SU-DHL-6 (cell line): ENCODE results near the gene MTA2.

Experiments
- H2AFZ ChIP-seq: fragments of 200-600 bp; sonication (generic); 2 replicates; pipeline ENCODE4 v1.6.1; 2014; ENCODE audit warnings: low read depth, mild to moderate bottlenecking, moderate library complexity, mixed read lengths, antibody characterized with exemption, low read length; ENCODE audit not compliant: severe bottlenecking
- H3F3A ChIP-seq: fragments of 200-600 bp; shearing (Covaris generic); 2 replicates; pipeline ENCODE4 v1.6.0; 2016; ENCODE audit warnings: antibody characterized with exemption, mild to moderate bottlenecking; ENCODE audit not compliant: insufficient read depth
- H3K27ac ChIP-seq: fragments of 200-600 bp; sonication (generic); 2 replicates; pipeline ENCODE4 v1.5.1; 2016; ENCODE audit warnings: low read depth, mild to moderate bottlenecking, low read length, moderate library complexity, mixed read lengths
- H3K27me3 ChIP-seq: fragments of 200-600 bp; sonication (generic), shearing (Covaris generic); 2 replicates; pipeline ENCODE4 v1.6.0; 2014; ENCODE audit warnings: mild to moderate bottlenecking, low read length
- H3K36me3 ChIP-seq: fragments of 200-600 bp; sonication (generic); 2 replicates; pipeline ENCODE4 v1.6.1; 2014; ENCODE audit warnings: mild to moderate bottlenecking, low read length, mixed read lengths
- H3K4me2 ChIP-seq: fragments of 300-600, 200-600 bp; shearing (Covaris generic), sonication (generic); 2 replicates; pipeline ENCODE4 v1.6.0; 2014; ENCODE audit warnings: low read length, low read depth, mild to moderate bottlenecking; ENCODE audit not compliant: poor library complexity, severe bottlenecking
- H3K4me3 ChIP-seq: fragments of 200-600 bp; sonication (generic); 2 replicates; pipeline ENCODE4 v1.5.1; 2014; ENCODE audit warnings: antibody characterized with exemption, low read length, mild to moderate bottlenecking, mixed read lengths; ENCODE audit not compliant: insufficient read depth, poor library complexity, severe bottlenecking
- H3K79me2 ChIP-seq: fragments of 200-600 bp; sonication (generic); 2 replicates; pipeline ENCODE4 v1.6.1; 2014; ENCODE audit warnings: mild to moderate bottlenecking, low read length, moderate library complexity; ENCODE audit not compliant: insufficient read depth
- H3K9ac ChIP-seq: fragments of 200-600 bp; sonication (generic); 2 replicates; pipeline ENCODE4 v1.7.0; 2014; ENCODE audit warnings: mild to moderate bottlenecking, low read length
- H3K9me2 ChIP-seq: fragments of 200-600 bp; sonication (generic); replicated peaks from 2 replicates; pipeline ENCODE4 v1.6.1; 2014; ENCODE audit warnings: low read length; ENCODE audit not compliant: insufficient read depth
- H3K9me3 ChIP-seq: fragments of 200-600 bp; sonication (generic); 2 replicates; pipeline ENCODE4 v1.6.1; 2014; ENCODE audit warnings: low read length, mixed read lengths; ENCODE audit not compliant: insufficient read depth
- H4K20me1 ChIP-seq: fragments of 200-600 bp; sonication (generic); 2 replicates; pipeline ENCODE4 v1.6.1; 2014; ENCODE audit warnings: low read depth, mild to moderate bottlenecking, antibody characterized with exemption, low read length, moderate library complexity, mixed read lengths
- EZH2phosphoT487 ChIP-seq: fragments of 200-600 bp; sonication (generic), shearing (Covaris generic); conservative IDR thresholded peaks from 2 replicates; pipeline ENCODE4 v1.6.1; 2018; ENCODE audit warnings: mild to moderate bottlenecking, antibody characterized with exemption, low read length, moderate library complexity, mixed read lengths
- TF ChIP-seq, protein P1 (sequence below): fragments of 200-600 bp; sonication (generic); IDR thresholded peaks from one replicate; pipeline ENCODE4 v1.5.1; 2017; ENCODE audit warnings: antibody characterized with exemption, mild to moderate bottlenecking, low read length, moderate library complexity; ENCODE audit not compliant: insufficient read depth, poor library complexity, severe bottlenecking

The MTA2 gene

DNA sequence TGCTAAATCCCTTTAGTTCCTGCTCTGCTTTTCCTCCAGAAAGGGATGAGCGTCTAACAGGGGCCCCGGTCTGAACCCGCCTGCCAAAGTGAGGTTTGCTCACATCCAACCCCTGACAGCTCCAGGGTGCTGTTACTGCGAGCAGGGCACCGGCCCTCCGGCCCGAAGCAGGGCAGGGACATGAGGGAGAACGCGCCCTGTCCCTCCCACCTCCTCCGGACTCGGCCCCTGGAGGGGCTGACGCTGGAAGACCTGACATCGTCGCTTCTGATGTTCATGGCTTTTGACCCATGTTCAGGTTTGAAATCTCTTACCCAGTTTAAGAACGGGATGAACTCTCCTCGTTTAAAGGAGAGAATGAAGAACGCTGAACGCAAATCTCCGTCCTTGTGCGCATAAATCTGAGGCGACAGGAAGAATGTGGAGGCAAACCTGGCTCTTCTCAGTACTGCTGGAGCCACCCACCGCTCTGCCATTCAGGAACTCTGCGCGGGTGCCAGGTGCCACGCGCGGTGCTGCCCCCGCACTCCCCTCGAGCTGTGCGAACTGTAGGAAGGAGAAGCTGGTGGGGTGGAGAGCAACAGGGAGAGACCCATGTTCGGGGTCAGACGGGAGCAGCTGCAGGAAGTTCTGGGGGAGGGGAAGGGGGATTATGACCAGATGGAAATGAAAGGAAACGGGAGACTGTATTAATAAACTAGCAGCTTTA, 27.1 kb downstream of the MTA2 start:
- Histone ChIP-seq H3K79me2 (peaks cover 50% of the 10 kb centered on the region), H2AFZ (peak overlapping the region; percentile 27), H3K4me2 (peak overlapping the region; percentile 82), H3K27ac (peak overlapping the region; percentile 48), H3K27me3 (no peaks in the 10 kb centered on the region), H3K36me3 (peaks cover 19% of the 10 kb centered on the region), H3K9me2 (no peaks in the 10 kb centered on the region), H4K20me1 (no peaks in the 10 kb centered on the region), H3K4me3 (peak overlapping the region; percentile 65), H3F3A (peaks cover 4% of the 10 kb centered on the region; the same call in 1 of the 2 replicates), H3K9ac (peak overlapping the region; percentile 91), H3K9me3 (no peaks in the 10 kb centered on the region)
- TF ChIP-seq EZH2phosphoT487, result no peak
- TF ChIP-seq, protein P1, sequence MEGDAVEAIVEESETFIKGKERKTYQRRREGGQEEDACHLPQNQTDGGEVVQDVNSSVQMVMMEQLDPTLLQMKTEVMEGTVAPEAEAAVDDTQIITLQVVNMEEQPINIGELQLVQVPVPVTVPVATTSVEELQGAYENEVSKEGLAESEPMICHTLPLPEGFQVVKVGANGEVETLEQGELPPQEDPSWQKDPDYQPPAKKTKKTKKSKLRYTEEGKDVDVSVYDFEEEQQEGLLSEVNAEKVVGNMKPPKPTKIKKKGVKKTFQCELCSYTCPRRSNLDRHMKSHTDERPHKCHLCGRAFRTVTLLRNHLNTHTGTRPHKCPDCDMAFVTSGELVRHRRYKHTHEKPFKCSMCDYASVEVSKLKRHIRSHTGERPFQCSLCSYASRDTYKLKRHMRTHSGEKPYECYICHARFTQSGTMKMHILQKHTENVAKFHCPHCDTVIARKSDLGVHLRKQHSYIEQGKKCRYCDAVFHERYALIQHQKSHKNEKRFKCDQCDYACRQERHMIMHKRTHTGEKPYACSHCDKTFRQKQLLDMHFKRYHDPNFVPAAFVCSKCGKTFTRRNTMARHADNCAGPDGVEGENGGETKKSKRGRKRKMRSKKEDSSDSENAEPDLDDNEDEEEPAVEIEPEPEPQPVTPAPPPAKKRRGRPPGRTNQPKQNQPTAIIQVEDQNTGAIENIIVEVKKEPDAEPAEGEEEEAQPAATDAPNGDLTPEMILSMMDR, result no peak

DNA sequence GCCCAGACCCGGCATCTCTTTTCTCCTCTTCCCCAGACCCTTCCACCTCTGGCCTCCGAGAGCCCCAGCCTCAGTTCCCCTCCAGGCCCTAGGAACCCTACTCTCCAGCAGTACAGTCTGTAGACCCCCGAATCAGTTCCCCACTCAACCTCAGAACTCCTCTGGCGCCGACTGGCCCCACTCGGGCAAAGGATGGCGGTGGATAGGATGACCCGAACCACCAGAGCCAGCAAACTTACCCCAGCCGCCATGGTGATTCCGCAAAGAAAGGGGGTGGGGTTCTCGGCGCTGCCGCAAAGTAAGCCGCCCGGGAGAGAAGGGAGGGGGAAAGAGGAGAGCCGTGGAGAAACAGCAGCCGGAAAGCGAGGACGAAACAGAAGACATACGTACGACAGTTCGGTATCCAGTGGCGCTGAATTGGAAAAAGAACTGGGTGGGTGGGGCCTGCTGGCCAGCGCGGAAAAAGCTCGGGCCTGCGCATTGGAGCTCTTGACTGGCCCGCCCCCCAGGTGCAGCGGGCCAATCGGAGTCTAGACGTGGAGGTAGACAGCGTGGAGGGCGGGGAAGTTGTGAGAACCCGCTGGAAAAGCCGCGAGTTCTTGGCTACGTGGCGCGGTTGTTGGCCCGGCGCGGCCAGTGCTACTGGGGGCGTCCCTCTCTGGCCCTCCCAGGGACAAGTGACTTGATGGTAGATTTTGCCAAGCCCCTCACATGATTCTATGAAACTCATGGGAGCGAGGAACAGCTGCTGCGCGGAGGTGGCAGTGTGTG, 27.9 kb downstream of the MTA2 start, which contains the start of gene EEF1G:
TSS of gene EEF1G (minus strand) at position 300 of the 771 bp plus-strand sequence. CDS start at position 251, 49 bp downstream.
- H4K20me1 ChIP-seq, result no peaks in the 10 kb centered on the region
- H2AFZ ChIP-seq, result peak within 1 kb of the TSS; percentile 63
- H3K27ac ChIP-seq, result peak within 1 kb of the TSS; percentile 78
- peak within 1 kb of the TSS; percentile 97 for H3K9ac ChIP-seq
- peak within 1 kb of the TSS; percentile 84 for H3K4me2 ChIP-seq
- no peaks in the 10 kb centered on the region for H3K9me3 ChIP-seq
- peak within 1 kb of the TSS; percentile 97 for H3K4me3 ChIP-seq
- TF ChIP-seq, protein P1, result no peak
- no peak for TF ChIP-seq EZH2phosphoT487
- no peaks in the 10 kb centered on the region for H3K9me2 ChIP-seq
- H3F3A ChIP-seq, result no peaks in the 10 kb centered on the region
- H3K79me2 ChIP-seq, result peaks cover 57% of the 10 kb centered on the region
- peaks cover 19% of the 10 kb centered on the region for H3K36me3 ChIP-seq
- H3K27me3 ChIP-seq, result no peaks in the 10 kb centered on the region

DNA sequence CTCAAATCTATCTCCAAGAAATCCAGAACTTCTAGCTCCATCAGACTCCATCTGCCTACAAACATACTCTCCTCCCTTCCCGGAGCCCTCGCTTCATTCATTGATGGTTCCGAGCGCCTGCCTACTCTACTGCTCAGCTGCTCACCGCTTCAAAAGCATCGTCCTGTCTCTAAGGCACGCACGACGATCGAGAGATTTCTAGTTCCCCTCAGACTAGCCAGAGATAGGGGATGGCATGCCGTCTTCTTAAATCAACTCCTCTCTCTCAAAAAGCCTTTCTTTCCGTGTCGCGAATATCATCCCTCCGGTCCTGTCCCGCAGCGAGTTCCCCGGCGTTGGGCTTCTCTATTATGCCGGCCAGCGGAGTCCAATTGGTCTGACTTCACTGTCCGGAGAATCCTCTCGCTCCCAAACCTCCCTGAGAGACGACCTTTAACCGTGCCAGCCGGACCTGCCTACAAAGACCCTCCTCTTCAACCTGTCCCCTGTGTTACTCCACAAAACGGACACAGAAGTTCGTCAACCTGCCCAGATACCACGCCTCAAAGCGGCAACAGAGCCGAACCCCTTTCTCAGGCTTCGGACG, 28.6 kb downstream of the MTA2 start:
- TF ChIP-seq, protein P1, result no peak
- Histone ChIP-seq H3K27ac (peak overlapping the region; percentile 78), H3K4me3 (peak overlapping the region; percentile 97), H4K20me1 (no peaks in the 10 kb centered on the region), H3K4me2 (peak overlapping the region; percentile 84), H2AFZ (peak overlapping the region; percentile 63), H3F3A (no peaks in the 10 kb centered on the region), H3K9me3 (no peaks in the 10 kb centered on the region), H3K79me2 (peaks cover 57% of the 10 kb centered on the region), H3K27me3 (no peaks in the 10 kb centered on the region), H3K9ac (peak overlapping the region; percentile 97), H3K36me3 (peaks cover 19% of the 10 kb centered on the region), H3K9me2 (no peaks in the 10 kb centered on the region)
